Right lobe of liver (tissue), 4 donors: Measurements from ENCODE around the gene UBA52.

Experiments used
- CTCF ChIP-seq, 4 donors: fragments of 200-600 bp in 3 of 4; fragments of 450-650 bp in 1 of 4; IDR thresholded peaks; one replicate each; pipeline versions ENCODE4 v1.5.1 to v1.8.0; 2016 to 2022; ENCODE audit warnings: antibody characterized with exemption in 4 of 4, mild to moderate bottlenecking in 2 of 4
- POLR2A ChIP-seq: fragments of 450-650 bp; IDR thresholded peaks from one replicate; pipeline ENCODE4 v1.6.1; 2017; ENCODE audit warnings: antibody characterized with exemption, mild to moderate bottlenecking
- donor health status: DM: no; HTN: no; CAD: no.
- donor health status: DM: no; HTN: no; CAD: no.
- donor health status: DM: no; HTN: yes; CAD: no.

- TF ChIP-seq CTCF (IDR thresholded peaks at IDR 0.05): no peak
- TF ChIP-seq POLR2A: no peak
Observed at GRCh38 chr19:18541992-18542940, 29.4 kb upstream of the UBA52 start.
